MCF 10A (cell line): ENCODE results near the gene NANP. TPM values are rescaled to one million over a fixed set of nuclear protein-coding genes. Genes with fewer than 3 reads are reported as not detected.
A peak's percentile ranks its signal among the peaks of the same experiment; 100 is the strongest.
"Not testable (repeated sequence)": the region's sequence is repeated elsewhere in the genome, so short reads cannot be mapped to it uniquely, and the experiment has no call there.

Experiments used
- BruUV-seq: library from RNA; stranded (reverse); fragments of 400-500 nt; replicated peaks from 2 replicates; lab custom pipeline; 2021; lab: Mats Ljungman, UMichigan
- CTCF ChIA-PET: fragments of 300-600 bp; sonication (Branson Sonifier 250); formaldehyde crosslinking; extraction: SDS; loops from one replicate; lab custom pipeline; 2021; ENCODE audit warnings: antibody characterized with exemption, inconsistent platforms; lab: Yijun Ruan, JAX
- POLR2A ChIA-PET: fragments of 300-600, 350-650 bp; sonication (Branson Sonifier 250); formaldehyde crosslinking; extraction: SDS; loops from one replicate; lab custom pipeline; 2020; ENCODE audit warnings: antibody characterized with exemption, inconsistent platforms; lab: Yijun Ruan, JAX
- DNase-seq: peaks from one replicate; pipeline ENCODE4 v3.0.0-alpha.2; 2018; ENCODE audit not compliant: unreplicated experiment
- H3K27ac Mint-ChIP-seq: one replicate; pipeline ENCODE4 v1.8.0; 2022; ENCODE audit warnings: mild to moderate bottlenecking, low read depth, mixed read lengths; ENCODE audit not compliant: unreplicated experiment
- H3K27me3 Mint-ChIP-seq: one replicate; pipeline ENCODE4 v1.8.0; 2022; ENCODE audit warnings: mixed read lengths; ENCODE audit not compliant: insufficient read depth, unreplicated experiment
- H3K36me3 Mint-ChIP-seq: one replicate; pipeline ENCODE4 v1.8.0; 2022; ENCODE audit warnings: mild to moderate bottlenecking, moderate library complexity, mixed read lengths; ENCODE audit not compliant: insufficient read depth, unreplicated experiment
- H3K4me1 Mint-ChIP-seq: one replicate; pipeline ENCODE4 v1.8.0; 2022; ENCODE audit warnings: mixed read lengths; ENCODE audit not compliant: insufficient read depth, unreplicated experiment
- H3K4me3 Mint-ChIP-seq: one replicate; pipeline ENCODE4 v1.8.0; 2022; ENCODE audit warnings: mild to moderate bottlenecking, moderate library complexity, mixed read lengths; ENCODE audit not compliant: unreplicated experiment
- H3K9me3 Mint-ChIP-seq: one replicate; pipeline ENCODE4 v1.8.0; 2022; ENCODE audit warnings: mixed read lengths; ENCODE audit not compliant: unreplicated experiment
- intact Hi-C: fragments of 100-400 bp; cut with micrococcal nuclease; formaldehyde crosslinking; loops from 2 replicates; pipeline ENCODE4 v1.14.1; 2022
- total RNA-seq: library from RNA; stranded (reverse); gene quantifications from 2 replicates; pipeline ENCODE4 v1.2.3, GENCODE V29; 2022
- TF ChIP-seq, protein P1 (sequence below): fragments of 200-600 bp; IDR thresholded peaks from one replicate; pipeline ENCODE4 v1.8.0; 2022; ENCODE audit warnings: antibody characterized with exemption, mild to moderate bottlenecking; ENCODE audit not compliant: unreplicated experiment

The NANP gene
- total RNA-seq, 1 experiment from 2014 or later = 5.7 TPM

DNA sequence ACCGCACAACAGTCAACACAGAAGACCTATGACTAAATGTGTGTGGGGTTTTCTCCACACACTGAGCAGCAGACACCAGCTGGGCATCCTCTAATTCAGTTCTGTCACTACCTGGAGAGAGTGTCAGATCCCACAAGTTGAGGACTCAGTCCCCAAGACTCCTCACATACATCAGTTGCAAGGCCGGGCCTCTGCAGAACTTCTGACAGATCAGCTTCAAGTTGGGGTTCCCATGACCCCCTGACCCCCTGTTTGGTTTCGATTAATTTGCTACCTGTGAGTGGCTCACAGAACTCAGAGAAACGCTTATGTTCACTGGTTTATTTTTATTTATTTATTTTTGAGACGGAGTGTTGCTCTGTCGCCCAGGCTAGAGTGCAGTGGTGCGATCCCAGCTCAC is 35.3 kb downstream of the NANP start:
- Mint-ChIP-seq H3K4me1 (no peaks in the 10 kb centered on the region), H3K27ac (no peak overlapping the region), H3K27me3 (no peaks in the 10 kb centered on the region), H3K4me3 (no peak overlapping the region), H3K36me3 (no peaks in the 10 kb centered on the region), H3K9me3 (no peaks in the 10 kb centered on the region)
- intact Hi-C loops = no loop called here
- TF ChIP-seq, protein P1, sequence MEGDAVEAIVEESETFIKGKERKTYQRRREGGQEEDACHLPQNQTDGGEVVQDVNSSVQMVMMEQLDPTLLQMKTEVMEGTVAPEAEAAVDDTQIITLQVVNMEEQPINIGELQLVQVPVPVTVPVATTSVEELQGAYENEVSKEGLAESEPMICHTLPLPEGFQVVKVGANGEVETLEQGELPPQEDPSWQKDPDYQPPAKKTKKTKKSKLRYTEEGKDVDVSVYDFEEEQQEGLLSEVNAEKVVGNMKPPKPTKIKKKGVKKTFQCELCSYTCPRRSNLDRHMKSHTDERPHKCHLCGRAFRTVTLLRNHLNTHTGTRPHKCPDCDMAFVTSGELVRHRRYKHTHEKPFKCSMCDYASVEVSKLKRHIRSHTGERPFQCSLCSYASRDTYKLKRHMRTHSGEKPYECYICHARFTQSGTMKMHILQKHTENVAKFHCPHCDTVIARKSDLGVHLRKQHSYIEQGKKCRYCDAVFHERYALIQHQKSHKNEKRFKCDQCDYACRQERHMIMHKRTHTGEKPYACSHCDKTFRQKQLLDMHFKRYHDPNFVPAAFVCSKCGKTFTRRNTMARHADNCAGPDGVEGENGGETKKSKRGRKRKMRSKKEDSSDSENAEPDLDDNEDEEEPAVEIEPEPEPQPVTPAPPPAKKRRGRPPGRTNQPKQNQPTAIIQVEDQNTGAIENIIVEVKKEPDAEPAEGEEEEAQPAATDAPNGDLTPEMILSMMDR = no peak
- POLR2A ChIA-PET = no interaction called here
- BruUV-seq = no TSS peak
- no peak for DNase-seq
- CTCF ChIA-PET = no interaction called here

- no peak for DNase-seq
- H3K27me3 Mint-ChIP-seq = no peaks in the 10 kb centered on the region
- no peaks in the 10 kb centered on the region for H3K9me3 Mint-ChIP-seq
- BruUV-seq = no TSS peak
- ChIA-PET POLR2A (no interaction called here), CTCF (interaction anchor here (0.7 to 1.1 kb wide), 2 partner anchors 47 to 50 kb away, joined by 3 to 5 read pairs; no protein-coding TSS in a partner anchor)
- TF ChIP-seq, protein P1 = no peak
- no peak overlapping the region for H3K4me3 Mint-ChIP-seq
- H3K27ac Mint-ChIP-seq = no peak overlapping the region
- intact Hi-C loops = no loop called here
- no peaks in the 10 kb centered on the region for H3K36me3 Mint-ChIP-seq
- H3K4me1 Mint-ChIP-seq = no peaks in the 10 kb centered on the region
These were observed 36.3 kb downstream of the NANP start for GRCh38 chr20:25587536-25587935.

GRCh38 chr20:25586877-25587276 is 36.9 kb downstream of the NANP start:
- DNase-seq = peak; percentile 16
- no TSS peak for BruUV-seq
- Mint-ChIP-seq H3K36me3 (no peaks in the 10 kb centered on the region), H3K4me3 (no peak overlapping the region), H3K9me3 (no peaks in the 10 kb centered on the region), H3K4me1 (no peaks in the 10 kb centered on the region), H3K27ac (no peak overlapping the region), H3K27me3 (no peaks in the 10 kb centered on the region)
- TF ChIP-seq, protein P1 = no peak
- ChIA-PET CTCF (interaction anchor here (1.1 kb wide), 1 partner anchor 47 kb away, joined by 5 read pairs; no protein-coding TSS in a partner anchor), POLR2A (no interaction called here)
- intact Hi-C loops = no loop called here

- H3K36me3 Mint-ChIP-seq = no peaks in the 10 kb centered on the region
- POLR2A ChIA-PET = no interaction called here
- intact Hi-C loops = no loop called here
- TF ChIP-seq, protein P1 = no peak
- no peak within 1 kb of the TSS for H3K27ac Mint-ChIP-seq
- peak within 1 kb of the TSS; percentile 52 for H3K4me3 Mint-ChIP-seq
- CTCF ChIA-PET = interaction anchor here (1.1 kb wide), 1 partner anchor 45 kb away, joined by 4 read pairs; no protein-coding TSS in a partner anchor
- DNase-seq = peak; percentile 38
- no peaks in the 10 kb centered on the region for H3K27me3 Mint-ChIP-seq
- H3K4me1 Mint-ChIP-seq = no peaks in the 10 kb centered on the region
- no peaks in the 10 kb centered on the region for H3K9me3 Mint-ChIP-seq
- BruUV-seq = TSS peak; percentile 37
These were observed 38.7 kb downstream of the NANP start, which contains the start of gene NINL for GRCh38 chr20:25584905-25585704. NINL (minus strand) TSS chr20:25585531; CDS start chr20:25526587, 58,944 bp downstream.

GRCh38 chr20:25583607-25584006 is 40.2 kb downstream of the NANP start:
- POLR2A ChIA-PET = interaction anchor here (0.6 to 0.8 kb wide), 2 partner anchors 63 to 167 kb away, joined by 3 to 4 read pairs; no protein-coding TSS in a partner anchor
- CTCF ChIA-PET, H3K36me3 Mint-ChIP-seq, H3K9me3 Mint-ChIP-seq, H3K4me3 Mint-ChIP-seq, H3K27ac Mint-ChIP-seq, BruUV-seq, H3K27me3 Mint-ChIP-seq, H3K4me1 Mint-ChIP-seq, DNase-seq, intact Hi-C loops: not testable (repeated sequence)
